Testis (tissue), 3 donors: Measurements from ENCODE around the gene DNAH17. TPM values are rescaled to one million over a fixed set of nuclear protein-coding genes. Genes with fewer than 3 reads are reported as not detected.

Experiments used
- DNase-seq: peaks from one replicate; pipeline ENCODE4 v3.0.0-alpha.2; 2019
- H3K27ac ChIP-seq, 2 donors: fragments of 200-600 bp; sonication (generic); one replicate each; pipeline ENCODE4 v1.5.1; 2019
- H3K27me3 ChIP-seq: fragments of 200-600 bp; sonication (generic); one replicate; pipeline ENCODE4 v1.5.1; 2019
- H3K36me3 ChIP-seq: fragments of 200-600 bp; sonication (generic); one replicate; pipeline ENCODE4 v1.5.1; 2017; ENCODE audit warnings: low read depth; ENCODE audit errors: missing control alignments
- H3K4me1 ChIP-seq: fragments of 200-600 bp; sonication (generic); one replicate; pipeline ENCODE4 v1.5.1; 2019
- H3K4me3 ChIP-seq, 2 donors: fragments of 200-600 bp; sonication (generic); one replicate each; pipeline ENCODE4 v1.5.1; 2017 to 2019
- H3K9me3 ChIP-seq: fragments of 200-600 bp; sonication (generic); one replicate; pipeline ENCODE4 v1.5.1; 2017
- POLR2A ChIP-seq: fragments of 450-650 bp; IDR thresholded peaks from one replicate; pipeline ENCODE4 v1.6.1; 2017; ENCODE audit warnings: antibody characterized with exemption, mild to moderate bottlenecking, moderate library complexity
- WGBS, 2 donors: methylation state at CpG; one replicate each; pipeline ENCODE4 v1.1.5; 2018; 5-methylcytosine and 5-hydroxymethylcytosine counted together
- intact Hi-C: fragments of 100-400 bp; cut with DNase I; formaldehyde crosslinking; loops from one replicate; pipeline ENCODE4 v1.15.1; 2023; ENCODE audit warnings: low total_unique reads
- polyA plus RNA-seq: library from polyadenylated mRNA; stranded (reverse); fragments of 350-450 nt; fragmentation: Illumina TruSeq; extraction: RNeasy Lipid Tissue Mini Kit (QIAGEN cat#74804); gene quantifications from one replicate; pipeline ENCODE4 v1.2.3, GENCODE V29; 2014; ENCODE audit warnings: low read depth, low replicate concordance; ENCODE audit not compliant: insufficient read depth
- total RNA-seq, 2 donors: library from RNA; depleted of rRNA; stranded (reverse); fragments of >200 nt; gene quantifications; one replicate each; pipeline ENCODE4 v1.2.3, GENCODE V29; 2016
- TF ChIP-seq, protein P1 (sequence below), 3 experiments: fragments of 450-650 bp in 2 of 3; fragments of 200-600 bp in 1 of 3; sonication (generic) in 1 of 3; IDR thresholded peaks; one replicate each; pipeline ENCODE4 v1.5.1; 2016 to 2019; ENCODE audit warnings: antibody characterized with exemption in 3 of 3, mild to moderate bottlenecking in 2 of 3, moderate library complexity in 1 of 3

DNAH17 gene
- total and polyA plus RNA-seq, 3 donors from 2014 or later: 38.5 to 93.1 (median 57.6) TPM

DNA sequence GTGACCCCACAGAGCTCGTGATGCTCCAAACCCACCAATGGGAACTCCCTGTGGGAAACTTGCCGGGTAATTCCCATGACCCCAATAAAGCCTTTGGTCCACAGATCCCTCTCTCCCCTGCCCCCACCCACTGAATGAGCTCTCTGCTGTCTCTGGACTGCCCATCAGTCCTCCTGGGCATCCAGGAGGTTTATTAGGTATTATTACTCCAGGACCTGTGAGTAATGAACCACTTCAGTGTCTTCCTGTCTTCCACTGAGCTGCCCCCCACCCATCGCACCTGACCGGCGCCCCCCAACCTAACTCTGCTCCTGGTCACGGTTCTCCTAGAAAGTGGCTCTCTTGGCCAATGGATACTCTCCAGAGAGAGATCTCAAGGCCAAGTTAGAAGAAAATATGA is 28.7 kb upstream of the DNAH17 start:
- TF ChIP-seq, protein P1, sequence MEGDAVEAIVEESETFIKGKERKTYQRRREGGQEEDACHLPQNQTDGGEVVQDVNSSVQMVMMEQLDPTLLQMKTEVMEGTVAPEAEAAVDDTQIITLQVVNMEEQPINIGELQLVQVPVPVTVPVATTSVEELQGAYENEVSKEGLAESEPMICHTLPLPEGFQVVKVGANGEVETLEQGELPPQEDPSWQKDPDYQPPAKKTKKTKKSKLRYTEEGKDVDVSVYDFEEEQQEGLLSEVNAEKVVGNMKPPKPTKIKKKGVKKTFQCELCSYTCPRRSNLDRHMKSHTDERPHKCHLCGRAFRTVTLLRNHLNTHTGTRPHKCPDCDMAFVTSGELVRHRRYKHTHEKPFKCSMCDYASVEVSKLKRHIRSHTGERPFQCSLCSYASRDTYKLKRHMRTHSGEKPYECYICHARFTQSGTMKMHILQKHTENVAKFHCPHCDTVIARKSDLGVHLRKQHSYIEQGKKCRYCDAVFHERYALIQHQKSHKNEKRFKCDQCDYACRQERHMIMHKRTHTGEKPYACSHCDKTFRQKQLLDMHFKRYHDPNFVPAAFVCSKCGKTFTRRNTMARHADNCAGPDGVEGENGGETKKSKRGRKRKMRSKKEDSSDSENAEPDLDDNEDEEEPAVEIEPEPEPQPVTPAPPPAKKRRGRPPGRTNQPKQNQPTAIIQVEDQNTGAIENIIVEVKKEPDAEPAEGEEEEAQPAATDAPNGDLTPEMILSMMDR (IDR thresholded peaks at IDR 0.05): no peak
- TF ChIP-seq POLR2A: no peak
- intact Hi-C loops: no loop called here
- WGBS, 2 donors: 86 to 95% methylated on average over 6 of the region's 6 CpGs
- H3K36me3 ChIP-seq: no peaks in the 10 kb centered on the region
- DNase-seq: no peak
- no peaks in the 10 kb centered on the region for H3K9me3 ChIP-seq
- no peak overlapping the region for H3K4me3 ChIP-seq
- H3K27ac ChIP-seq: no peak overlapping the region
- no peaks in the 10 kb centered on the region for H3K4me1 ChIP-seq
- no peaks in the 10 kb centered on the region for H3K27me3 ChIP-seq

DNA sequence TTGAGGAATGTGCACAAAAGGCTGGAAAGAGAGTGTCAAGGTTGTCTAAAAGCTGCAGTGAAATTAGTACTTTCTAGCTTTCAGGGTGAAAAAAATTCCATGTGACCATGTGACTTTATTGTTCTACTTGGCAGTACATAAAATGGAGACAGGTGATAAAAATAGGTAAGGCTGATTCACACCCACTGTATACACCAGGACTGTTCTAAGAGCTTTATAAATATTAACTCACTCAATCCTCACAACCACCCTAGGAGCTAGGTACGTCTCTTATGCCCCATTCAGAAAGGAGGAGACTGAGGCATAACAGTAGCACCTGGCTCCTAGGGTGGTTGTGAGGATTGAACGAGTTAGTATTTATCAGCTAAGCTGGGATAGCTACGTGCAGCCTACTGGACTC is 28.2 kb upstream of the DNAH17 start:
- 84 to 88% methylated on average over 3 of the region's 3 CpGs for whole genome bisulfite sequencing, 2 donors
- Histone ChIP-seq H3K27me3 (no peaks in the 10 kb centered on the region), H3K36me3 (no peaks in the 10 kb centered on the region), H3K27ac (no peak overlapping the region), H3K4me3 (no peak overlapping the region), H3K9me3 (no peaks in the 10 kb centered on the region), H3K4me1 (no peaks in the 10 kb centered on the region)
- intact Hi-C loops: no loop called here
- no peak for DNase-seq
- TF ChIP-seq, protein P1 (IDR thresholded peaks at IDR 0.05): no peak
- no peak for TF ChIP-seq POLR2A

DNA sequence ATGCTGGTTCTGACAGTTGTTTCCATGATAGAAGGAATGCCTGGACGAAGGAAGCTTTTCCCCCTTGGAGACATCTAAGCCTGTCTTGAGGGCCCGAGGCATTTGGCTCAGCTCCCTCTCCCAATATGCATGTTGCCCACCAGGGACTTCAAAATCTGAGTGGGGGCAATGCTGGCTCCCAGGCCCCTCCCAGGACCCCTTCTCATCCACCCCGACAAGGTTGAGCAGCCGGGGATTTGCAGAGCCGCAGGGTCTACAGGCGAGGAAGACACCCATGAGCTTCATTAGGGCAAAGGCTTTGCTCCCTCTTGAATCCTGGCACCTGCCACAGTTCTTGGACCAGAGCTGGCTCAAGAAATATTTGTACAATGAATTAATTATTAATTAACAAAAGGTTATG is 25.1 kb upstream of the DNAH17 start:
- Histone ChIP-seq H3K9me3 (no peaks in the 10 kb centered on the region), H3K36me3 (no peaks in the 10 kb centered on the region), H3K4me1 (no peaks in the 10 kb centered on the region), H3K27ac (no peak overlapping the region), H3K4me3 (no peak overlapping the region), H3K27me3 (no peaks in the 10 kb centered on the region)
- intact Hi-C loops: no loop called here
- 96 to 97% methylated on average over 6 of the region's 6 CpGs for WGBS, 2 donors
- DNase-seq: no peak
- TF ChIP-seq POLR2A: no peak
- TF ChIP-seq, protein P1 (IDR thresholded peaks at IDR 0.05): no peak

DNA sequence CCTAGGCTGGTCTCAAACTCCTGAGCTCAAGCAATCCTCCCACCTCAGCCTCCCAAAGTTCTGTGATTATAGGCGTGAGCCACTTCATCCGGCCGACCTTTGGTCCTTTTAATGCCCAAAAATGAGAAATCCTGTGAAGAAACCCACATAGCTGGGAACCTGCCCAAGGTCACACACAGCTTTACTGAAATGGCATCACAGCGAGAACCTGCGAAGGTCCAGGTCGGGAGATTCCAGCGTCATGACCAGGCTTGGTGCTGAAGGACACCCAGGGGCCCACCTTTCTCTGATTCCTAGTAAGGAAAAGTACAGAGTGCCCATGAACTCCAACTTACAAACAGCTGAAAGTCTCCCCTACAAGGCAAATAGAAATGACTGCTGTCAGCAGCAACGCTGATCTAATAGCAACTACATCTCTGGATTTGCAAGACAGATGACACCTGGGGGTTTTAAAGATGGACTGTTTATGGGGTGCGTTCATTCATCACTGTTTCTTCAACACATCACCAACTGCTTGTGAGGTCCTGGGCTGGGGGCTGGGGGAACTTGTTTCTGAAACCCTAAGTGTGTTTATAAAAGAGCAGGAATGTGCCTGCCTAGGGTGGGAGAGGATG is 24.5 kb upstream of the DNAH17 start:
- H3K9me3 ChIP-seq: no peaks in the 10 kb centered on the region
- intact Hi-C loops: no loop called here
- TF ChIP-seq, protein P1 (IDR thresholded peaks at IDR 0.05): no peak
- TF ChIP-seq POLR2A: no peak
- H3K27ac ChIP-seq: no peak overlapping the region
- no peaks in the 10 kb centered on the region for H3K27me3 ChIP-seq
- DNase-seq: no peak
- no peaks in the 10 kb centered on the region for H3K36me3 ChIP-seq
- WGBS, 2 donors: 51 to 72% methylated on average over 9 of the region's 9 CpGs
- no peak overlapping the region for H3K4me3 ChIP-seq
- H3K4me1 ChIP-seq: no peaks in the 10 kb centered on the region

DNA sequence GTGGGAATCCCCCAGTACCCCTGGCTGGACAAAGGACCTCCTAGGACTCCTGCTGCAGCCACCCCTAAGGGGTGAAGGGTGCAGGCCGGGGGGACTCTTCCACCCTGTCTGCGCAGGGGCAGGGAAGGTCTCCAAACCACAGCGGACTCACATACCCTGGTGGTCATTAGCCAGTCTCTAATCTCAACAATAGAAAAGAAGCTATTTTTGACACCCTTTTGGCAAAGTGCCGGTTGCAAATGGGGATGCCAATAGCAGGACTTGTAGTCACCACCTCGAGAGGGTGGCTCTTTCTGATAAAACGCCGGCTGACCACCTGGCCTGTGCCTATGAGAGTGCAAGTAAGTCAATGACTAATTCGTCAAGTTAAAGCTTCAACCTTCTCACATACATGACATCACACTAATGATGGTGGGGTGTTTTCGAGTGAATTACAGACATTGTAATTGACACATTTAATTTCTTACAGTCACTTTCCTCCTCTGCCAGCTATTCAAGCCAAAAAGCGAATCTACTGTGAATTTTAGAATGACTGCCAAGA is 23.1 kb upstream of the DNAH17 start:
- WGBS, 2 donors: 82 to 89% methylated on average over 10 of the region's 10 CpGs
- H3K4me1 ChIP-seq: no peaks in the 10 kb centered on the region

More for the DNA sequence above, 23.1 kb upstream of the DNAH17 start:
- no peak overlapping the region for H3K27ac ChIP-seq
- no peaks in the 10 kb centered on the region for H3K27me3 ChIP-seq
- intact Hi-C loops: no loop called here
- DNase-seq: no peak
- TF ChIP-seq POLR2A: no peak
- TF ChIP-seq, protein P1 (IDR thresholded peaks at IDR 0.05): no peak
- no peak overlapping the region for H3K4me3 ChIP-seq
- H3K36me3 ChIP-seq: no peaks in the 10 kb centered on the region
- H3K9me3 ChIP-seq: no peaks in the 10 kb centered on the region
